Daoy (cell line): ENCODE results near the gene PPP1R12B. TPM values are rescaled to one million over a fixed set of nuclear protein-coding genes. Genes with fewer than 3 reads are reported as not detected.
"Not testable (repeated sequence)": the region's sequence is repeated elsewhere in the genome, so short reads cannot be mapped to it uniquely, and the experiment has no call there.

Experiments used
- DNase-seq: peaks from one replicate; pipeline ENCODE4 v3.0.0-alpha.2; 2015; ENCODE audit warnings: low read depth
- total RNA-seq: library from RNA; depleted of rRNA; stranded (reverse); fragments of >200 nt; shearing (Covaris generic); gene quantifications from 2 replicates; pipeline ENCODE4 v1.2.3, GENCODE V29; 2014

PPP1R12B gene
- total RNA-seq, 1 experiment from 2014 or later, result 12.5 TPM

DNA sequence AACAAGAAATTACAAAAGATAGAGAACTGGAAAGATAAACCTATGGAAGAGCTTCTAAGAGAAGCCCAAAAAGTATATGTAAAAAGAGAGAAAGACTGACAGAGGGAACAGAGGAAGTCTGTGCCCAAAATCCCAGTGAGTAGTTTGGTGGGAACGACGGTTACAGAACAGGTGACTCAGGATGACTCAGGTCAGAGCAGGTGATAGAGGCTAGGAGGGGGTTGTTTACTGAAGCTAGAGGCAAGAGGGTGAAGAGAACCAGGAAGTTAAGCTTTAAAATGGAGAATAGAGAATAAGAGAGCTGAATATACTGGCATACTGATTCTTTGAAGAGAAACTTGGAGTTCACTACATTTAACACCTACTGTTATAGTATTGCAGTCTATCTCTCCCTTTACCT, 134.9 kb downstream of the PPP1R12B start:
- DNase-seq, result peak; percentile 69

DNA sequence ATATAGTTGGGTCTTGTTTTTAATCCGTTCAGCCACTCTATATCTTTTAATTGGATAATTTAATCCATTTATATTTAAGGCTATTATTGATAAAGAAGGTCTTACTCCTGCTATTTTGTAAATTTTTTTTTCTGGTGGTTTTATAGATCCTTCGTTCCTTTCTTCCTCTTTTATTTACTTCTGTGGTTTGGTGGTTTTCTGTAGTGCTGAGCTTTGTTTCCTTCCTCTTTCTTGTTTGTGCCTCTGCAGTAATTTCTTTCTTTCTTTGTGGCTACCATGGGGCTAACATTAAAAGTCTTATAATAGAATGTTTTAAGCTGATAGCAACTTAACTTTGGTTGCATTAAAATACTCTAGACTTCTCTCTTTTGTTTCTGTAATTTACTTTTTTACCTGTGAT, 135.5 kb downstream of the PPP1R12B start:
- DNase-seq, result not testable (repeated sequence)

DNA sequence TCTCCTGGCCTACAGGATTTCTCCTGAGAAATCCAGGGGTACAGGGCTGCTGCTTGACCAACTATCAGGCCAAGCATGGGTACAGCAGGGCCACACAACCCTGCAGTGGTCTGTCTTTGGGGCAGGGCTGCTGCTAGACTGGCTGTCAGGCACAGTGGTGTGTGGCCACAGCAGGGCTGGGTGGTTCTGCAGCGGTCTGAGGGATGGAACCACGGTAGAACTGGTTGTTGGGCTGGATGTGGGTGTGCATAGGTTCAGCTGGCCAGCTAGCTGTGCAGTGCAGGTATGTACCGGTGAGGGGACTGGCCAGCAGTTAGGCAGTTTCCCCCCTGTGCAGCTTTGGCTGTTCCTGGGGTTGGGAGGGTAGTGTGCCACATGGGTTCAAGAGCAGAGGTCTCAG, 136.3 kb downstream of the PPP1R12B start:
- DNase-seq, result not testable (repeated sequence)

DNA sequence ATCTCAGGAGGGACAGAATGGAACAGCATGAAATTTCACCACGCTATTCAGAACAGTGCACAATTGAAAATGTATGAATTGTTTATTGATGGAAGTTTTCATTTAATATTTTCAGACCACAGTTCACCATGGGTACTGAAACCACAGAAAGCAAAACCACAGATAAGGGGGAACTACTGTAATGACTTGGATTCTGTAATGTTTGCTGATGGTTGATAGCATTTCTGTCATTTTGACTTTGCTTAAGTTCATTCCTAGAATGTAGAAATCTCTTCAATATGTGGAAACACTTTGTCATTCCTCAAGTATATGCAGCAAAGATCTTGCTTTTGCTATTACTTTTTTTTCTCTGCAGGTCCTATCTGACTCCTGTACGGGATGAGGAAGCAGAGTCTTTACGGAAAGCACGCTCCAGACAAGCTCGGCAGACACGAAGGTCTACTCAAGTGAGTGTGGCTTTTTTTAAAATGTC, 139.7 kb downstream of the PPP1R12B start:
- not testable (repeated sequence) for DNase-seq

DNA sequence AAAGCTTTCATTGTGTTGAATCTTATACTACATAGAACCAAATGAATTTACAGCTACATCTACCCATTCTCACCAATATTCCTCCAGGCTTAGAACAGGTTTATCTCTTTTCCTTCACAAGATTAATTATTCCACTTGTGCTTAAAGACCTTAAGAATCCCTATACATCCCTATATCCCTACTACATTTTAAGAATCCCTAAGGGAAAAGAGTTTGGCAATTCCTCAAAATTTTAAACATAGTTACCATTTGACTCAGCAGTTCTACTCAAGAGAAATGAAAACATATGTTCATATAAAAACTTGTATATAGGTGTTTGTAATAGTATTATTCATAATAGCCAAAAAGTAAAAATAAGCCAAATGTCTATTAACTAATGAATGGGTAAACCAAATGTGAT, 140.6 kb downstream of the PPP1R12B start:
- DNase-seq, result not testable (repeated sequence)

DNA sequence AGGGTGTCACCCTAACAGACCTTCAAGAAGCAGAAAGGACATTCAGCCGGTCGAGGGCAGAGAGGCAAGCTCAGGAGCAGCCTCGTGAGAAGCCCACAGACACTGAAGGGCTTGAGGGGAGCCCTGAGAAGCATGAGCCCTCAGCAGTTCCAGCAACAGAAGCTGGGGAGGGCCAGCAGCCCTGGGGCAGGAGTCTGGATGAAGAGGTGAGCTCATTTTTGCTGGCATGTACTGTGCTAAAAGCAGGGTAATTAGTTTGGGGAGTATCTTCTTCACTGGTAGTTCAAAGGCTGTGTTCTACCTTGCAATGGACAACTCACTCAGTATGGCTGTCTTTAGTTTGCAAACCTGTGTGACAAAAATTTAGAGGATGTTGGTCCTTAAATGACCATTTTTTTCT, 144.6 kb downstream of the PPP1R12B start:
- not testable (repeated sequence) for DNase-seq

DNA sequence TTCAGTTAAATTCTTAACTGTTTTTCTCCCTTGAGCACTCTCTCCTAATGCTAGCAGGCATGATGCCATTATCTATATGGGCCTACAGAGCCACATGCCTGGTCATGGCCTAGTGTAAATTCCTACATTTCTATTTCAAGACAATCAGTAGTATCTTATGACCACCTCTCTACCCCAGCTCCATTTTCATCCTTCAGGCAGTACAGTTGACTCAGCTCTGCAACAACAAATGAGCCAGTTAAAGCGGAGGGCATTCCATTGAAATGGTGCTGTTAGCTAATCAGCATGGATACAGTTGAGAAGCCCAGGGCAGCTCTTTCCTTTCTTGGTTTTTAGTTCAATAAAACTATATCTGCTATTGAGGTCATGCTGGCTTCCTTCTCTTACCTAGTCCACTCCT, 150.0 kb downstream of the PPP1R12B start:
- peak; percentile 2 for DNase-seq

DNA sequence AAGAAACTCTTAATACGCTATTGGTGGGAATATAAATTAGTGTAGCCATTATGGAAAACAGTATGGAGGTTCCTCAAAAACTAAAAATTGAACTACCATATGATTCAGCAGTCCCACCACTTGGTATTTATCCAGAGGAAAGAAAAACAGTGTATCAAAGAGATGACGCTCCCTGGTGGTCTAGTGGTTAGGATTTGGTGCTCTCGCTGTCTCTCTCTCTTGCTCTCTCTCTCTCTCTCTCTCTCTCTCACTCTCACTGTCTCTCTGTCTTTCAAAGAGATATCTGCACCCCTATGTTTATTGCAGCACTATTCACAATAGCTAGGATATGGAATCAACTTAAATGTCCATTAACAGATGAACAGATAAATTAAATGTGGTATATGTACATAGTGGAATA, 151.5 kb downstream of the PPP1R12B start:
- DNase-seq, result not testable (repeated sequence)

DNA sequence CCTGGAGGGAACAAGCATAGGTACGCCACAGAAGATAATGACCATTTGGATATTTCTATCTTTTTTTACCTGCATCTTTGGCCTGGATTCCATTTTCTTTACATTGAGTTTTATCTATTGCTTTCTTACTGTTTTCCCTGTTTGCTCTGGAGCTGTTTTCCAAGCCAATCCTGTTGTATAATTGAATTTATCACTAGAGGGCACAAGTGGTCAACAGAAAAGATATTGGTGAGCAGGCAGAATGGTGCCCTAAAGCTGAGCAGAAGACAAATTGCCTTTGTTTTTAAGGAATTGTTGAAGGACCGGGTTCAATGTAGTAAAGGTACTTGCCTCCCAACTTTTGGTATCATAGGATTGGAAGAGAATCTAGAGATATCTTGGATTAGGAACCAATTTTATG, 152.8 kb downstream of the PPP1R12B start:
- peak; percentile 31 for DNase-seq

DNA sequence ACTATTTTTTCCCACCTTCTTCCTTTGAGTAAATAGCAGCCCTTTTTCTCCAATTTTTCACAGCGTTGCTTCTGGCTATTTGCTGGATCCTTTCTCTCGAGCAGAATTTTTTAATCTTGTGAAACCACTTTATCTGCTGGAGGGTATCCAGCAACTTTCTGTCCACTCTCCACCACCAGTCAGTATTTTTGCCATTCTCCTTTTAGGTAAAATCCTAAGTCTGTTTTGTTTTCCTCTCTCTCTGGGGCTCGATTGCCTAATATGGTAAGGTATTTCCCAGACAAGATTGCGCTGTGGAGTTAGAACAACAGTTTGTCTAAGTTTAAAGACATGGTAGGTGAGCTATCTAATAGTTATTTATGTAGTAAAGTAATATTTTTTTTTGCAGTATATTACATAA, 156.9 kb downstream of the PPP1R12B start:
- DNase-seq, result peak; percentile 5

DNA sequence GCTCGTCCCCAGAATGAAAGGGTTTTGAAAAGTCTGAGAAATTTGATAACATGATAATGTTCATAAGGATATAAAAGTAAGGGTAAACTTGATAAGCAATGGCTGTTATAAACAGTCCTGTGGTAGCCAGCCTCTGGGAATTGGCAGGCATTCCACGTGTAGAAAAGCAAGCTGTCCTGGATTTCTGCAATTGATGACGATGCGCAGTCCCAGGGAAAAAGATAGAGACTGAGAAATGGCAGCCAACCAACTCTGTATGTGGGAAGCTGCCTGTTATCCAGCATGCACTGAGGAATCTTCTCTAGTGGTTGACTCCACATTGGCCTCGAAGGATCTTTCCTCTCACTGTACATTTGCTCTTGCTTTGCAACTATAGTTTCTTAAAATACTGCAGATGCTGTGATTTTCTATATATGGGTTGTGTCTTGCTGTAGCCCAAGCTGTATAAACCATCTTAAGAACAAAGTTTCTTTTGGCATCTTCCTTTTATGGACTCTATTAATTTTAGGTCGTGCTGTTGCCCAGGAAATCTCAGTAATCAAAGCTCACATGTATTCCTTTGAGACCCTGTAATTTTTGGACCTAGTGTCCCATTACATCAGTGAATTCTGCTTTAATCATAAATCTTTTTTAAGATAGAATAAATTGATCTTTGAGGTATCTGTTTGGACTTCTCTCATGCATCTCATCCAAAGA, 157.5 kb downstream of the PPP1R12B start:
- not testable (repeated sequence) for DNase-seq

DNA sequence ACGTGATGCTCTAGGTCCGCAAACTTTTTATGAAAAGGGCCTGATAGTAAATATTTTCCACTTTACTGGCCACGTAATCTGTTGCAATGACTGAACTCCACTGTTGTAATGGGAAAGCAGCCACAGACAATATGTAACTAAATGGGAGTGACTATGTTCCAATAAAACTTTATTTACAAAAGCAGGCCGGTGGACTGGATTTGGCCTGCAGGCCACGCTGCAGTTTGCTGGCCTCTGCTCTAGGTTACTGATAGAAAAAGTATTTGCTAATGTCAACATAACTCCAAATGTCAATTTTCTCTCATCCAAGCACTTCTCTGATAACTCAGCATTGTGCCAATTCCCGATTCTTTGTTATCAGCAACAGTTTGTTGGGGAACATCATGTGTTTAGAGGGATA, 160.4 kb downstream of the PPP1R12B start:
- not testable (repeated sequence) for DNase-seq

DNA sequence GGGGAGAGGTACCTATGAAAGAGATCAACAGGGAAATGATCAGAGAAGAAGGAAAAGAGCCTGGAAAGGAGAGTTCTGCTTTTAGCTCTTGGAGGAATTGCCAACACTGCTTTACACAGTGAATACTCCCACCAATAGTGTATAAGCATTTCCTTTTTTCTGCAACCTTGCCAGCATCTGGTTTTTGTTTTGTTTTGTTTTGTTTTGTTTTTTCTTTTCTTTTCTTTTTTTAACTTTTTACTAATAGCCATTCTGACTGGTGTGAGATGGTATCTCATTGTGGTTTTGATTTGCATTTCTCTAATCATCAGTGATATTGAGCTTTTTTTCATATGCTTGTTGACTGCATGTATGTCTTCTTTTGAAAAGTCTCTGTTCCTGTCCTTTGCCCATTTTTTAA, 165.4 kb downstream of the PPP1R12B start:
- DNase-seq, result not testable (repeated sequence)

DNA sequence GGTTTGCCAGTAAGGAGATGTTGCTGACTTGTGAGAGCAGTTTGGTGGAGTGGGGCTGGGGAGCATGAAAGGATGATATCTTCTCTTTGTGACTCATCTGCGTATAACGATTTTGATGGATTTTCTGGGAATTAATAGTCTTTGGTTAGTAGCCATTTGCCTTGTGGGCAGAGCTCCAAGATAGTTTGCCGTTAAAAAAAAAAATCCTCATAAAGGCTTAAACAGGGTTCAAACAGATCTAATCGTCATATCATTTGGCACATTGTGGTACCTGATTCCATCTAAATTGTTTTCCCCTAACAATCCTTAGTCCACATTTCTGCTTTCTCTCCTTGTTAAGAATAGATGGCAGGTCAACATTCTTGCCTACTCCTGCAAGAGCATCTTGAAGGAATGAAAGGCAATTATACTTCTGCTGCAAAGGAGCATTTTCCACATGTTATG, 168.0 kb downstream of the PPP1R12B start:
- no peak for DNase-seq

DNA sequence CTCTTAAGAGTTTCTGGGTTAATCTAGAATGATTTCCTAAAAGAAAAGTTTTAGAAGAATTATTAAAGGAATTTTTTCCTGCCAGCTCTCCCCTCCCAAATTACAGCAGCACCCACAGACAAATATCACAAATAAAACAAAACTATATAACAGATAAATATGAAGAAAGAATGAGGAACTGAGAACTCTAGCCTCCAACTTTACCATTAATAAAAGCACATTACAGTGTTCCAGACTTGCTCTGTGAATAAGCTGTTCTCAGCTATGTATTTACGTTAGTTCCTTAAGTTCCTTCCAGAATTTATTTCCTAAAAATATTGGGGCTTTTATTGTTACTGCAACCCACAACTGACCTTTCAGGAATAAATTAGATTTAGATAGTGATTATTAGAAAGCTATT, 168.6 kb downstream of the PPP1R12B start:
- not testable (repeated sequence) for DNase-seq

DNA sequence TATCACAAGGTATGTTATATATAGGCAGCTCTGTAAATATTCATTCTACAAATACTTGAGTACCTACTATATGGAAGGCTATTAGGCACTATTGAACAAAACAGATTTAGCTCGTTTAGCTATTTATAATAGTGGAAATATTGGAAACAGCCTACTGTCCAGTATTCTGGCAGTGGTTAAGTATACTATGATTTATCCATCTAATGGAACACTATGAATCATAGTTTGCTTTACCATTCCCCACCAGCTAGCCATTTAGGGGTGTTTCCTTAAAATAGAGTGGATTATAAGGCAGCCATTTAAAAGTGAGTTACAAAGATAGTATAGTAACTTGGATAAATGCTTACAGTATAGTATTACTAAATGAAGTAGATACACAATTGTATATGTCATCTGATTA, 169.7 kb downstream of the PPP1R12B start:
- DNase-seq, result not testable (repeated sequence)

DNA sequence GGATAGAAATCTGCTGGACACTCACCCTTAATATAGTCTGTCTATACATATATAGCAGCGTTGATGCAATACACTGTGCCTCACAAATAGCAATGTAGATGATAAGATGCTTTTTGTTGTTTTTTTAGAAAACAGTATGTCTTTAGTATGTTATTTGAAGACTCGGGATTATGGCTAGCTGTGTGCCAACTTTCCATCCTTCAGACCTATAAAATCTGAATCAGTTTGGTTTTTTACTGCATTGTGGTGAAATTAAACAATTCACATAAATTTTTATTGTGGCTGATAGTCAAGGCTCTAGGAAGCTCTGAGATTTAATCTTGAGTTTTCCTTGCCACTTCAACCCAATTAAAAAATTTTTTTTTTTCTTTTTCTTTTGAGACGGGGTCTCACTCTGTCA, 170.4 kb downstream of the PPP1R12B start:
- DNase-seq, result not testable (repeated sequence)

DNA sequence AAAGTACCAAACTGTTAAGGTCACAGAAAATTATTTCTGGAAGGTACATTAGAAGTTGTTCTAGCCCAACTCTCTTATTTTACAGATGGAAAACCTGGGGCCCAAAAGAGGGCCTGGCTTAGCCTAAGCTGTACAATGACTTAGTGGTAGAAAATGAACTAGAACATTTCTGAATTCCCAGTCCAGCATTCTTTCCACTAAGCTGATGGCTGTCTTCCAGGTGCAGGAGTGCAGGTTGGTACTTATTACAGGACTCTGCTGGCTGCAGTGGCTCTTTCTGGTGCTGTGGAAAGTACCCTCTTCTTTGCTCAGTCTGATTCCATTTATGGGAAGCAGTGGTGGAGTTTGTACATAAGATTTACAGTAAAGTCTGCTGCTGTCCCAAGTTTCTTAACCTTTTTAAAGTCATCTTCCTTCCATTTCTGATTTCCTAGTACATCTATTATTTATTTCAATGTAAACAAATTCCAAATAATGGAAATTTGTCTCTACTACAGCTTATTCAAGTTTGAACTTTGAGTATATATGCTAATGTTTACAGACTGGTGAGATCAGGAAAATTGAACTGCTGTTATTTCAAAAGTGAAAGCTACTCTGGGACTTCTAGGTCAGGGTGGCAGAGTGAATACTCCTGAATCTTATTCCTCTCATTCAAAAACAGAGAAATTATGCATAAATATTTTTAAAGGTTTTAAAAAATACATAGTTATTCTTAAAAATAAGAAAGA, 171.8 kb downstream of the PPP1R12B start:
- not testable (repeated sequence) for DNase-seq

DNA sequence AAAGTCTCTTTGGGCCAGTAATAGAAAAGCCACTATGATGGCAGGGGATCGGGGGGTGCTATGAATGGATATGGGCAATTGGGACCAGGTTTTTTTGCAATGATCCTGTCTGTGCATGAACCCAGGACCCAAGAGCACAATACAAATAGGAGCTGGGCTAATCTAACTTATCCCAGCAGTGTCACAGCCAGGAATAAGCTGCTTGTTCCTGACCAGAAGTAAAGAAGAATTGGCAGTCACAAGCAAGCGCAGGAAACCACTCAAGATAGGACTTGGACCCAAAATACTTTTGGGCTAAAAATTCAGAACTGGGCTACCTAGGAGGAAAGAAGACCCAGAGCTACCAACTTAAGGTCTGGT, 172.3 kb downstream of the PPP1R12B start:
- DNase-seq, result not testable (repeated sequence)

DNA sequence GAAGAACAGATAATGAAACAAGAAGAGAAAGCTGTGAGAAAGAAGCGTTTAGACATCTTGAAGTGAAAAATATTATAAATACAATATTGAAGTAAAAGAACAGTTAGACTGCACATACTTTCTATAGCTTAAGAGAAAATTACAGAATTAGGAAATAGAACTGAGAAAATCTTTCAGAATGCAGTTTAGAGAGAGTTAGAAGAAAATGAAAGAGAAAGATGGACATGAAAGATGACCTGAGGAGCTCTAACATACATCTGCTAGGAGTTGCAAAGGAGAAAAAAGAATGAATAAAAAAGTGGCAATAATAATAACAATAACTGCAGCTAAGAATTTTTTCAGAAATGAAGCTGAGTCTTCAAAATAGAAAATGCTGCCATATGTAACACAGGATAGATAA, 173.0 kb downstream of the PPP1R12B start:
- DNase-seq, result not testable (repeated sequence)

DNA sequence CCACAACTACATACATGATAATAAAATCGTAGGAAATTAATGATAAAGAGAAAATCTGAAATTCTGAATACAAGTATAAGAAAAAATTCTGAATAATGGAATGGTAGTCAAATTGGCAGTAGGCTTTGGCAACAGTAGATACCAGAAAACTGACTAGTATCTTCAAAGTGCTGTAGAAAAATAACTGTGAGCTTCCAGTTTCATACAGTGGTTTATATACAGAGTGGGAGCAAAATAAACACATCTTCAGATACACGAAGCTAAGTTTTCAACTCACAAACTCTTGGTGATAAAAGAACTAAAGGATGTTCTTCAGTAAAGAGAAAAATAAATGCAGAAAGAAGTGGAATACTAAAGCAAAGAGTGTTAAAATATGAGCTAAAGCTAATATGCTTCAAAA, 173.4 kb downstream of the PPP1R12B start:
- DNase-seq, result no peak

DNA sequence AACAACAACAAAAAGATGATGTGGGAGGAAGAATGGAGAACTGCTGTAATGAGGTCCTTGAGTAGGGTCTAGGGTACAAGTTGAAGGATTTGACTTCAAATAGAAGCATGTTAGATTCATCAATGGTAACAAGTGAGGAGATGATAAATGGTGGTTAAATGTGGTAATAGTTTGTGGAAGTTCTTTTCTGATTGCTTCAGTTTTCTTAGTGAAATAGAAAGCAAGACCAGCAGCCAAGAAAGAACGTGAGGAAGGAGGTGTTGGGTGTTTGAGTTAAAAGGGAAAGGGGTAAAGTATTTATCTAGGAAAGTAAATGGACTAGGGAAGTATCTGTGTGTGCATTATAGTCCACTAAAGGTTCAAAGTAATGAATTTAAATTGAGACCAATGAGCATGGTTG, 177.6 kb downstream of the PPP1R12B start:
- DNase-seq, result not testable (repeated sequence)

DNA sequence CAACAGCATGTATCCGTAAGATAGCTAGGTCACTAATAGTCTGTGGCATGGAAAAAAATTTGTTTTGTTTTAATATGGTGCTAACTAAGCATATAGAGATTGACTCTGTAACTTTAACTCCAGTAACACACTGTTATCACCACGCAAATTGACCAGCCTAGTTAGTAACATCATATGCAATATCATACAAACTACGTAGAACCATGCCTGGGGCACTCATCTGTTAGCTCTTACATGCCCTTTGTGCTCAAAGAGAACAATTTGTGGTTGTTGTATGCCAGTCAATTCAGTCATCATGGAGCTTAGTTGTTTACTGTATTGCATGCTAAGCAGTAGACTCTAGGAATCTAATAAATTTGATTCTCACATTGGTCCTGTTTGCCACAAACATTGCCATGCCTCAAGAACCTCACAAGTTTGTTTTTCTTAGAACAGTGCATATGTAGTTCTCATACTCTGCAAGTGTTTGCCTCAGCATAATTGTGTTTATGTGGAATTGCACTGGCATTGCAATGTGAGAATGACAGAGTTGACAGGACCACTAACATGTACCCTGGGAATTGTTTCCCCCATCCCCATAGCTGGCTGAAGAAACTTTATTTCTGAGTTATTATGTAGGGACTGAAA, 179.7 kb downstream of the PPP1R12B start:
- DNase-seq, result not testable (repeated sequence)
